ENCODE data around the gene ORC1. TPM values are rescaled to one million over a fixed set of nuclear protein-coding genes. Genes with fewer than 3 reads are reported as not detected.

The ORC1 gene
- total and polyA plus RNA-seq, 2 of the 8 experiments (the other 6 are each of a cell fraction or from before 2014, with no cell fraction given): 36.9 to 49.0 TPM

GRCh38 chr1:52346653-52347052 lies 57.6 kb downstream of the ORC1 start (continued):
- TF ChIP-seq CHD7 (IDR thresholded peaks at IDR 0.05; ENCODE audit: insufficient replicate concordance, low read length): no peak
